ENCODE measurements around the gene VRK3.

Gene VRK3

GRCh38 chr19:50030225-50030624 is 5.1 kb upstream of the VRK3 start:
- no peak for DNase-seq (ENCODE audit: low read depth in 2 of 2)

- no peak for DNase-seq (ENCODE audit: low read depth in 2 of 2)
These were observed 1.4 kb upstream of the VRK3 start for GRCh38 chr19:50026550-50026906.

- peak; percentile 69 to 79 for DNase-seq (ENCODE audit: low read depth in 2 of 2)
These were observed 800 bp upstream of the VRK3 start, which contains the start of gene ZNF473 for GRCh38 chr19:50025794-50026549. TSS of gene ZNF473 (plus strand) at chr19:50026005. CDS start at chr19:50031083, 5,078 bp downstream.

- DNase-seq (ENCODE audit: low read depth in 2 of 2), result no peak
These were observed 502 bp downstream of the VRK3 start for GRCh38 chr19:50024719-50025021.

- DNase-seq (ENCODE audit: low read depth in 2 of 2), result no peak
These were observed 2.3 kb downstream of the VRK3 start for GRCh38 chr19:50022823-50023222.

GRCh38 chr19:50020481-50020880 is 4.7 kb downstream of the VRK3 start:
- no peak for DNase-seq (ENCODE audit: low read depth in 2 of 2)

DNA sequence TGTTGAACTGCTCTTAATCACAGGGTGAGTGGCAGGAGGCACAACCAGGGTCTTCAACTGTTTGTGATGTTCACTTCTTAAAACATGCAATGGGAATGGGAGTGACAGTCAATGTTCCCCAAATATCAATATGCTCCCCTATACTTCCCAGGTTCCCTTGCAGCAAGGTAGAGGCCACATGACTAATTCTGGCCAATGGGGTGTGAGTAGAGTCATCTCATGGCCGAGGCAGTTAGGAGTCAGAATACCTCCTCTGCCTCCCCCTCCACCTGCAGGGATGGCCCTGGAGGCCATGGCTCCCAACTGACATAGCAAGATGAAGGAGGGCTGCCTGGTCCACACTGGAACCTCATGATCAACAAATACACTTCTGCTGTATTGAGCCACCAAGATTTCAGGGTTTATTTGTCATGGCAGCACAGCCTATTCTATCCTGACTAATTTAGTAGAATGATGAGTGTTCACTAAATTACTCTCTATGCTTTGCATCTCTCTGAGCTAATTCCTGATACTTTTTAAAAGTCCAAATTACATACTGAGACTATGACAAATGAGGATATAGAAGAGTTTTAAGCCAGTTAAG is 8.9 kb downstream of the VRK3 start:
- DNase-seq (ENCODE audit: low read depth in 2 of 2), result no peak

DNA sequence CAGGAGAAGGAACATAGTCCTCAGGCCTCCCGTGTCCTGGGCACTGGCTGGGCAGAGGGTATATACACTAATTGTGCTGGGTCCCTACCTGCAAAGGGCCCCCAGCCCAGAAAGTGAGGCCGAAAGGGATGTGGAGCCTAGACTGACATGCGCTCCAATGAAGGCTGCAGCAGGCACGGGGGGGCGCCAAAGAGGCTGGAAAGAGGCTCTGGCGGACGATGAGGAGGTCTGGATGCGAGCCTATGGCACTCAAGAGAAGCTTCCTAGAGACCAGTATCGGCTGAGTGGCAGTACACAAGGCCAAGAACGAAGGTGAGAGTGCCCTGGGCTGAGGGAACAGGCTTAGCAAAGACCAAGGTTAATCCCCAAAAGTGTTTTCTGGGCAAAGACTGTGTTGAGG is 16.6 kb downstream of the VRK3 start:
- no peak for DNase-seq (ENCODE audit: low read depth in 2 of 2)

GRCh38 chr19:50007947-50008346 is 17.2 kb downstream of the VRK3 start:
- DNase-seq (ENCODE audit: low read depth in 2 of 2), result no peak

GRCh38 chr19:50007170-50007569 is 18.0 kb downstream of the VRK3 start:
- no peak for DNase-seq (ENCODE audit: low read depth in 2 of 2)

DNA sequence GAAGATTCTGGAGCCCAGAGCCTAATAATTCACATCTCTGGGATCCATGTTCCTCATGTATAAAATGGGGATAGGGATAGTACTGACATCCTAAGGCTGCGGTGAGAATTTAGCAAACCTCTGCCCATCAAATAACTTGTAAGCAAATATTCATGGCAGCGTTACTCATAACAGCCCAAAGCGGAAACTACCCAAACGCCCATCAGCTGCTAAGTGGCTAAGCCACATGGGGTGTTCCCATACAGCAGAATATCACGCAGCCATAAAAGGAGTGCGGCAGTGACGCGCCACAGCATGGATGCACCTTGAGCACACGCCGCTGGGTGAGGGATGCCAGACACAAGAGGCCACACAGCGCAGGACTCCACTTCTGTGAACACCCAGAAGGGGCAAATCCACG is 19.7 kb downstream of the VRK3 start:
- DNase-seq (ENCODE audit: low read depth in 2 of 2), result no peak

GRCh38 chr19:50003810-50004419 is 21.3 kb downstream of the VRK3 start:
- DNase-seq (ENCODE audit: low read depth in 2 of 2), result no peak

DNA sequence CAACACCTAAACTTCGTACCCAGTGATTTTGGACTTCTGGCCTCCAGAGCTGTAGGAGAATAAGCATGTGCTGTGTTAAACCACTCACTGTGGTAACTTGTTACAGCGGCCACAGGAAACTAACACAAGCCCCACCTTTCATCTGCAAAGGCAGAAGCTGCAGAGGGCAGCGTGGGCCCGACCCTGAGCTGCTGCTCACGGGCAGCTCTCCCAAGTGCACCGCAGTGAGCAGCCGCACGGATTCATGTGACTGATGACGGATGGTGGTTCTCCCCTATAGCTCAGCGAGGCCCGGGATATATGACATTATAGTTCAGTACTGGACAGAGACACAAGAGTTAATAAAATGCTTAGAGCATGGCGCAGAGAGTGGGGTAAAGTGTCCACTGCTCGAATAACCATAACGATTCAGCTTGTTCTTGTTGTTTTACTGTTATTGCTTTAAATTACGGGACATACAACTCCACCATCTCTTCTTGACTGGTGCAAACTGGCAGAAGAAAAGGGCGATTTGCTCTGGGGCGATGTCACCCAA is 21.9 kb downstream of the VRK3 start:
- no peak for DNase-seq (ENCODE audit: low read depth in 2 of 2)

- no peak for DNase-seq (ENCODE audit: low read depth in 2 of 2)
These were observed 22.7 kb downstream of the VRK3 start for GRCh38 chr19:50002386-50002960.

DNA sequence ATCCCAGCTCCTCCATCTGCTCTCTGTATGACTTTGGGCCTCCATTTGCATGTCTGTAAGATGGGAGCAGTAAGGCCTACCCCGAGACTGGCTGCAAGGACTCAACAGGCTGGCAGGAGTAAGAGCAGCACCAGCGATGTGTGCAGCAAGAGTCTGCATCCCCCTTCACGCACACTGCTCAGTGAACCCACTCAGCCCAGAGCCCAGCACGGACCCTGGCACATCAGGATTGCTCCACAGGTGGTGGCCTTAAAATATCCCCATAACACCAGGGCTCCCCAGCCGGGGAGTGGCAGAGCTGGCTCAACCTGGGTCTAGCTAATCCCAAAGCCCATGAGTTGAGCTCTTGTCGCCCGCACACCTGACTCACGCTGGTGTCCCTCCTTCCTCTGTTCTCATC is 23.4 kb downstream of the VRK3 start:
- no peak for DNase-seq (ENCODE audit: low read depth in 2 of 2)

DNA sequence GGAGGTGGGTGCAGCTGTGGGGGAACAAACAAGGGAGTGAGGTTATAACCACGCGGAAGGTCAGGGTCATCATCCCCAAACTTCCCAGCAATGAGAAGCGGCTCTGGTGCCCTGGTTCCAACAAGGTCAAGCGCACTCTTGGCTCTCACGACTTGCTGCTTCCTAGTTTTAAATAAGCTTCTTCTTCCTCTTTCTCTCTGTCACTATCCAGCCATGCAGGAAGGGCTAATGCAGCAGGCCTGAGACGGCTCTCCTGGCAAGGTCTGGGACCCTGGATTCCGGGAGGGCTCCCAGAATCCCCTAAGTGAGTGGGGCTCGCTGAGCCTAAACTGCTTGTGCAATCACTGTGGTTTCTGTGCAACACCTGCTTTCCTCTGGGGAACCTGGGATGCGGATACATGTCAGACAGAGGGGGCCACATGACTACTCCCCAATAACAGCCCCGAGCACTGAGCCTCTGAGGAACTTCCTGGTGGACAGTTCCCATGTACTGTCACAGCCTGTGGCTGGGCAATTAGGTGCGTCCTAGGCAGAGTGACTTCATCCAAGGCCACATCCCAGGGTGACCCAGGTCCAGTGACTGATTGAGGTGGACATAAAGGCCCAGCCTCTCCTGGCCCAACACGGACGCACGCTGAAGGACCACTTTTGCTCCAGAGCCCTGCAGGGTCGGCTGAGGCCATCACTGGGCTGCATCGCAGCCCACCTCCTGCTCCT is 24.2 kb downstream of the VRK3 start:
- no peak for DNase-seq (ENCODE audit: low read depth in 2 of 2)

- no peak for DNase-seq (ENCODE audit: low read depth in 2 of 2)
These were observed 24.9 kb downstream of the VRK3 start for GRCh38 chr19:50000038-50000840.

- DNase-seq (ENCODE audit: low read depth in 2 of 2), result no peak
These were observed 25.7 kb downstream of the VRK3 start for GRCh38 chr19:49999371-50000010.

DNA sequence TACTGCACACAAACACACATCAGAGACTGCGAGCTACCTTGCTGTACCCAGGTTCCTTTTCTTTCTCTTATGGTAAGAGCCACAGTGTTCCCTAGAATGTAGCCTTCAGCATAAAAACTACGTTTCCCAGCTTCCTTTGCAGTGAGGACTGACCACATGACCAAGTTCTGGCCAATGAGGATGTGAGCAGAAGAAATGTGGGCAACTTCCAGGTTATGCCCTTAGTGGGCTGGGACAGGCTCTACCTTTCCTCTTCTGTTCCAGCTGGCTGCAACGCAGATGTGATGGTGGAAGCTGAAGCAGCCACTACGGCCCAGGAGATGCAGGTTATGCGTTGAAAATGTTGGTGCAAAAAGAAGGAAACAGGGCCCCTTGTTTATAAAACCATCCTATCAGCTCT is 27.5 kb downstream of the VRK3 start:
- no peak for DNase-seq (ENCODE audit: low read depth in 2 of 2)

DNA sequence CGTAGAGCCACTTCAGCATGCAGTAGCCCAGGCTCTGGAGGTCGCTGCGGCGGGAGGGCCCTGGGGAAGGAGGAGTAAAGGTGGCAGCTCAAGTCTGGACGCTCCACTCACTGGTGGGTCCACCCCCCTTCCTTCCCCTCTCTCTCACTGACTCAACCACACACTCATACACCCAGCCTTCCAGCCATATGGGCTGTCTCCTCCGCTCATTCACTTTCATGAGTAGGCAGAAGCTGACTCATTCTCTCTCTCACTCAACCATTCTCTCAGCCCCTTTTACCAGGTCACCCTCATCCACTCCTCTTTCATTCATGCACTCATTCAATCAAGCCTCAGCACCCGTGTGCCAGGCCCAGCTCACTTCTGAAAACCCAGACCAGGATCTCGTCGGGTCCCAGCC is 36.7 kb downstream of the VRK3 start:
- no peak for DNase-seq (ENCODE audit: low read depth in 2 of 2)

DNA sequence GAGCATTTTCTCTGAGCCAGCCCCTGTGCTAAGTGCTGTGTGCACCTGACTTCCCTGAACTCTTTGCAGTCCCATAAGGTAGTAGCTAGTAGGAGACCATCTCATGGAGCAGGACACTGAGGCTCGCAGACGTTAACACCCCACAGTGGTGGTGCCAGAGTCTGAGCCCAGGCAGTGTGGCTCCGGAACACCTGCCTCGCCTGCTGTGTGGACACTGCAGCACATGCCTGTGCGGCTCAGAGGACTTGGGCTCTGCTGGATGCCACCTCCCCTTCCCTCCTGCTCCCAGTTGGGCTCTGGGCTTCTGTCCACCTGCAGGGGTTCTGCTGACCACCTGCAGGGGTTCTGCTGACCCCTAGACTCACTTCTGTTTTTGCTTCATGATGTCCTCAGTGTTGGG is 37.2 kb downstream of the VRK3 start:
- no peak for DNase-seq (ENCODE audit: low read depth in 2 of 2)

All from stimulated activated CD8-positive, alpha-beta memory T cell treated with anti-CD3 and anti-CD28 coated beads, Interleukin-7, amount 100 ng/mL, for 1 hour (primary cell).